GM13976 (cell line): ENCODE measurements around the gene MICAL3.

ENCODE experiments used
- DNase-seq: peaks from one replicate; pipeline ENCODE4 v3.0.0; 2012; ENCODE audit warnings: low spot score
- in situ Hi-C: fragments of 300-500 bp; cut with MboI; formaldehyde crosslinking; loops from one replicate; pipeline ENCODE4 v1.12.0; 2022; ENCODE audit warnings: low sequenced_read_pairs, mixed read lengths, inconsistent platforms; ENCODE audit not compliant: unreplicated experiment
- TF ChIP-seq, protein P1 (sequence below): IDR thresholded peaks from 2 replicates; pipeline ENCODE4 v1.5.1; 2012; ENCODE audit warnings: borderline replicate concordance, mild to moderate bottlenecking; ENCODE audit not compliant: insufficient read depth; ENCODE audit errors: extremely low read depth, missing control alignments, control extremely low read depth

Gene MICAL3

GRCh38 chr22:17884893-17885292 is 139.5 kb downstream of the MICAL3 start:
- no peak for DNase-seq
- in situ Hi-C loops, result no loop called here
- TF ChIP-seq, protein P1, sequence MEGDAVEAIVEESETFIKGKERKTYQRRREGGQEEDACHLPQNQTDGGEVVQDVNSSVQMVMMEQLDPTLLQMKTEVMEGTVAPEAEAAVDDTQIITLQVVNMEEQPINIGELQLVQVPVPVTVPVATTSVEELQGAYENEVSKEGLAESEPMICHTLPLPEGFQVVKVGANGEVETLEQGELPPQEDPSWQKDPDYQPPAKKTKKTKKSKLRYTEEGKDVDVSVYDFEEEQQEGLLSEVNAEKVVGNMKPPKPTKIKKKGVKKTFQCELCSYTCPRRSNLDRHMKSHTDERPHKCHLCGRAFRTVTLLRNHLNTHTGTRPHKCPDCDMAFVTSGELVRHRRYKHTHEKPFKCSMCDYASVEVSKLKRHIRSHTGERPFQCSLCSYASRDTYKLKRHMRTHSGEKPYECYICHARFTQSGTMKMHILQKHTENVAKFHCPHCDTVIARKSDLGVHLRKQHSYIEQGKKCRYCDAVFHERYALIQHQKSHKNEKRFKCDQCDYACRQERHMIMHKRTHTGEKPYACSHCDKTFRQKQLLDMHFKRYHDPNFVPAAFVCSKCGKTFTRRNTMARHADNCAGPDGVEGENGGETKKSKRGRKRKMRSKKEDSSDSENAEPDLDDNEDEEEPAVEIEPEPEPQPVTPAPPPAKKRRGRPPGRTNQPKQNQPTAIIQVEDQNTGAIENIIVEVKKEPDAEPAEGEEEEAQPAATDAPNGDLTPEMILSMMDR, result no peak

DNA sequence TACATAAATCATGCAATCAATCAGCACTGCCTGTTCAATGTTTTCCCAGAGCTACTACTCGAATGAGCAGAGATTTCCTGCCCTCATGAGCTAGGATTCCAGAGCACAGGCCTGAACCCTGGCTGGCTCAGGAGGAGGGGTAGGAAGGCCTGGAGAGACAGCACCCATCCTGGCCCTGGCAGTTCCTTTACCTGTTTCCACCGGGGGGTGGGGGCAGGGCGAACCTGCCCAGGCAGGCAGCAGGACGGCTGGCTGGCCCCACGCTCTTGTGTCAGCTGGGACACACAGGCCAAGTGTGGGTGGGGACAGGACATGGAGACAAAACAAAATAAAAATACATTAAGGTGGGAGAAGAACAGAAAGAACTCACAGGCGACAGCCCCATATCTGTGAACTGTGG is 140.3 kb downstream of the MICAL3 start:
- no peak for DNase-seq
- in situ Hi-C loops, result no loop called here
- TF ChIP-seq, protein P1, result no peak

DNA sequence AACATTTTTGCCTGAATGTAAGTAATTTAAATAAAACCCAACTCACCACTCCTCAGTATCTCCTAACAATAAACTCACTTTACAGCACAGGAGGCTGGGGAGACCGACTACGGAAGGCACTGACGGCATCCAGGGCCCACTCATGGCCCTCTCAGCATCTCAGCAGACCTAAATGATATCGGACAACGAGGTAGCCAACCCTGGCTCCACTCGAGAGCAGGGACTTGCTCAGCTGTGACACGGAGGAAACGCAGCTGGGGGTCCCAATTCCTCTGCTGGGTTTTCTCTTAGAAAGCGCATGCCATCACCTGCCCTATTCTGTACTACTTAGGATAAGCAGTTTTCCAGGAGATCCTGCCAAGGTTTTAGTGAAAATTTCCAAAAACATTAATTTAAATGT is 141.0 kb downstream of the MICAL3 start:
- TF ChIP-seq, protein P1, result no peak
- in situ Hi-C loops, result no loop called here
- no peak for DNase-seq

- no peak for DNase-seq
- TF ChIP-seq, protein P1, result no peak
- in situ Hi-C loops, result no loop called here
Measured at GRCh38 chr22:17882727-17883126, 141.6 kb downstream of the MICAL3 start.

GRCh38 chr22:17882162-17882561 is 142.2 kb downstream of the MICAL3 start:
- in situ Hi-C loops, result no loop called here
- TF ChIP-seq, protein P1, result no peak
- DNase-seq, result no peak

DNA sequence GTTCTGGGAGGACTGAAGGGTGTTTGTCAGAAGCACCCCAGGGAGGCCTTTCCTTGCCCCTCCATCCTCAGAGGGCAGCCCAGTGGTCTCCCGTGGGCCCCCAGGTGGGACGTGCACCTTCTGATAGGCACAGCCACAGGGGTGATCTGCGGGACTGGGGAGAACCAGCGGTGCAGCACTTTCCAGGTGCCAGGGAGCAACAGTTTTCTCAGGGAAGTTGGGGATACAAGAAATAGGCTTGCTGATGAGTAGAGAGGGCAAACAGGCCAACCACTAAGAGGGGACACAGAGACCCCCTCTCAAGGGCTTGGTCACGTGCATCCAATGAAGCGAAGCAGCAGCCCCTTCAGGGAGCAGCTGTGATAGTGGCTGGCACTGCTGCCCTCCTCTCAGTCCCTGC is 143.0 kb downstream of the MICAL3 start:
- in situ Hi-C loops, result no loop called here
- DNase-seq, result no peak
- TF ChIP-seq, protein P1, result no peak

GRCh38 chr22:17880468-17880867 is 143.9 kb downstream of the MICAL3 start:
- in situ Hi-C loops, result no loop called here
- no peak for DNase-seq
- TF ChIP-seq, protein P1, result no peak
